GM18499 (cell line): ENCODE results near the gene CNNM2.
A peak's percentile ranks its signal among the peaks of the same experiment; 100 is the strongest.
"Not testable (repeated sequence)": the region's sequence is repeated elsewhere in the genome, so short reads cannot be mapped to it uniquely, and the experiment has no call there.

ENCODE experiments used
- ATAC-seq: cut with Tn5 transposase; IDR thresholded peaks from one replicate; pipeline ENCODE4 v1.9.1; 2021; ENCODE audit warnings: moderate number of reproducible peaks; ENCODE audit not compliant: insufficient read depth, unreplicated experiment

Gene CNNM2

GRCh38 chr10:103124420-103125096 lies 206.5 kb downstream of the CNNM2 start:
- no peak for ATAC-seq

DNA sequence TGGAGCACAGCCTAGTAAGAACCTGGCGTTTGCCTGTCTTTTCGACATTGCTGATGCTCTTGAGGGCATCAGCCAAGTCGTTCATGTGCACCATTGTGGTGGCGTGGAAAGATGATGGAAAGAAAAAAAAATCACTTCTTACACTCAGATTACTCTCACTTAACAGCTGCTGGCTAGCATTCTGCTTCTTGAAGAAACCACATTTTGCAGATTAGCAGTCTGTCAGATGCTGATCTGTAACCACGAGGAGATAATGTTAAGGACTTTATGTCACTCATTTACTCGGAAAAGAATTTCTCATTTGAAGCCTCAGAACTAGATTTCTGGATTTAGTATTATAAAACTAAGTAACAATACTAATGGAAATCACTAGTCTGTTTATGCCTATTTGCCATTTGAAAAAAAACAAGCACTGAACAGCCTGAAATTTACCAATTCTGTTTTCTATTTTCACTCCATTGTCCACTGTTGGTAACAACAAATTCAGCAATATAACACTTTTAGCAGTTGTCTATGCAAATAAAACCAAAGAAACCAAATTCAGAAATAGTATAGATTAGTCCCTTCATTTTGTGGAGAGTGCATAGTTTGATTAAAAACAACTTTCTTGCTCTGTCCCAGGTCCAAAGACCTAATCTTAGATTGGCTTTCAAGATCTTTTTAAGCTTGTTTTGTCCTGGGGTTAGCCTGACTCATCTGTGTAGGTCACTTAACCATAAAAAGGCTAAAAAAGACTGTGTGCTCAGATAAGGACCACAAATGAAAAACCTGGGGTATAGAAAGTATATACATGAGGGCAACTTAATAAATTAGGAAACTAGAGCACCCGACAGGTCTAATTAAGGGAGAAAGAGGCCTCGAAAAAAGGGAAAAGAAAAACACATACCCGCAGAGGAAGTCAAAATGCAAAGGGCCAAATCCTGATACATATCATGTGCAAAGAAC lies 207.5 kb downstream of the CNNM2 start:
- ATAC-seq, result peak; percentile 61

GRCh38 chr10:103127241-103127640 lies 209.1 kb downstream of the CNNM2 start:
- no peak for ATAC-seq

DNA sequence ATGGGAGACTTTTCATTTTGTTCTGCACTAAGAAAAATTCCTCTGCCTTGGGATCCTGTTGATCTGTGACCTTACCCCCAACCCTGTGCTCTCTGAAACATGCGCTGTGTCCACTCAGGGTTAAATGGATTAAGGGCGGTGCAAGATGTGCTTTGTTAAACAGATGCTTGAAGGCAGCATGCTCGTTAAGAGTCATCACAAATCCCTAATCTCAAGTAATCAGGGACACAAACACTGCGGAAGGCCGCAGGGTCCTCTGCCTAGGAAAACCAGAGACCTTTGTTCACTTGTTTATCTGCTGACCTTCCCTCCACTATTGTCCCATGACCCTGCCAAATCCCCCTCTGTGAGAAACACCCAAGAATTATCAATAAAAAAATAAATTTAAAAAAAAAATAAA lies 212.1 kb downstream of the CNNM2 start:
- not testable (repeated sequence) for ATAC-seq

- ATAC-seq, result no peak
Measured at GRCh38 chr10:103130910-103131309, 212.8 kb downstream of the CNNM2 start.

- ATAC-seq, result not testable (repeated sequence)
Measured at GRCh38 chr10:103135168-103135567, 217.1 kb downstream of the CNNM2 start.

- no peak for ATAC-seq
Measured at GRCh38 chr10:103139803-103140202, 221.7 kb downstream of the CNNM2 start.
